ENCODE data around the gene ZNF362.
A peak's percentile ranks its signal among the peaks of the same experiment; 100 is the strongest.

The ZNF362 gene

GRCh38 chr1:33268927-33269610 lies 12.8 kb downstream of the ZNF362 start:
- DNase-seq, result no peak
- no peak for ATAC-seq

GRCh38 chr1:33269621-33270020 lies 13.3 kb downstream of the ZNF362 start:
- DNase-seq, result no peak

GRCh38 chr1:33270379-33270778 lies 14.1 kb downstream of the ZNF362 start:
- ATAC-seq, result no peak

More at GRCh38 chr1:33269621-33270020, 13.3 kb downstream of the ZNF362 start:
- no peak for ATAC-seq

GRCh38 chr1:33270808-33271465 lies 14.6 kb downstream of the ZNF362 start:
- DNase-seq (no peak), ATAC-seq (no peak)

More at GRCh38 chr1:33270379-33270778, 14.1 kb downstream of the ZNF362 start:
- no peak for DNase-seq

GRCh38 chr1:33271666-33272505 lies 15.6 kb downstream of the ZNF362 start:
- no peak for DNase-seq

GRCh38 chr1:33272509-33272908 lies 16.2 kb downstream of the ZNF362 start:
- ATAC-seq, result no peak
- no peak for DNase-seq

More at GRCh38 chr1:33271666-33272505, 15.6 kb downstream of the ZNF362 start:
- ATAC-seq, result no peak

GRCh38 chr1:33272930-33273329 lies 16.6 kb downstream of the ZNF362 start:
- no peak for ATAC-seq
- DNase-seq, result no peak

- no peak for ATAC-seq
- DNase-seq, result no peak
These were observed 17.1 kb downstream of the ZNF362 start for GRCh38 chr1:33273406-33273805.

GRCh38 chr1:33273961-33274371 lies 17.7 kb downstream of the ZNF362 start:
- ATAC-seq (no peak), DNase-seq (no peak)

- ATAC-seq, result no peak
These were observed 18.2 kb downstream of the ZNF362 start for GRCh38 chr1:33274446-33274845.

GRCh38 chr1:33275195-33275594 lies 18.9 kb downstream of the ZNF362 start:
- DNase-seq (no peak), ATAC-seq (no peak)

More at GRCh38 chr1:33274446-33274845, 18.2 kb downstream of the ZNF362 start:
- DNase-seq, result no peak

- ATAC-seq (no peak), DNase-seq (no peak)
These were observed 19.6 kb downstream of the ZNF362 start for GRCh38 chr1:33275706-33276572.

GRCh38 chr1:33276573-33277298 lies 20.4 kb downstream of the ZNF362 start:
- DNase-seq (no peak), ATAC-seq (no peak)

GRCh38 chr1:33277488-33278084 lies 21.3 kb downstream of the ZNF362 start:
- ATAC-seq (no peak), DNase-seq (no peak)

- ATAC-seq (no peak), DNase-seq (no peak)
These were observed 23.9 kb downstream of the ZNF362 start for GRCh38 chr1:33280091-33280661.

GRCh38 chr1:33281554-33282303 lies 25.4 kb downstream of the ZNF362 start:
- ATAC-seq (peak; percentile 9), DNase-seq (no peak)

GRCh38 chr1:33282791-33283190 lies 26.5 kb downstream of the ZNF362 start:
- no peak for ATAC-seq
- DNase-seq, result no peak

GRCh38 chr1:33284049-33284448 lies 27.8 kb downstream of the ZNF362 start:
- DNase-seq (no peak), ATAC-seq (no peak)

- ATAC-seq (no peak), DNase-seq (no peak)
These were observed 30.3 kb downstream of the ZNF362 start for GRCh38 chr1:33286451-33287185.
